Activated T-cell treated with anti-CD3 and anti-CD28 coated beads, Interleukin-2, amount 50 U/mL, for 24 hours (primary cell): ENCODE data around the gene ALDH1B1.

ENCODE experiments used
- DNase-seq: peaks from one replicate; pipeline ENCODE4 v3.0.0-alpha.2; 2020
- H3K27ac Mint-ChIP-seq: 2 replicates; pipeline ENCODE4 v1.8.0; 2020; ENCODE audit warnings: mild to moderate bottlenecking, mixed read lengths
- H3K27me3 Mint-ChIP-seq: 2 replicates; pipeline ENCODE4 v1.8.0; 2020; ENCODE audit warnings: mixed read lengths
- H3K36me3 Mint-ChIP-seq: 2 replicates; pipeline ENCODE4 v1.8.0; 2020; ENCODE audit warnings: low read depth, mixed read lengths
- H3K4me1 Mint-ChIP-seq: 2 replicates; pipeline ENCODE4 v1.8.0; 2020; ENCODE audit warnings: low read depth, mixed read lengths
- H3K4me3 Mint-ChIP-seq: 2 replicates; pipeline ENCODE4 v1.8.0; 2020; ENCODE audit warnings: mild to moderate bottlenecking, moderate library complexity, mixed read lengths
- H3K9me3 Mint-ChIP-seq: 2 replicates; pipeline ENCODE4 v1.8.0; 2020; ENCODE audit warnings: mixed read lengths

The ALDH1B1 gene

GRCh38 chr9:38406476-38407186 lies 14.1 kb downstream of the ALDH1B1 start:
- no peak overlapping the region for H3K4me3 Mint-ChIP-seq
- H3K36me3 Mint-ChIP-seq: no peaks in the 10 kb centered on the region
- no peak for DNase-seq
- H3K9me3 Mint-ChIP-seq: no peaks in the 10 kb centered on the region
- no peak overlapping the region for H3K27ac Mint-ChIP-seq
- peaks cover 2% of the 10 kb centered on the region for H3K4me1 Mint-ChIP-seq
- peaks cover 36% of the 10 kb centered on the region for H3K27me3 Mint-ChIP-seq

DNA sequence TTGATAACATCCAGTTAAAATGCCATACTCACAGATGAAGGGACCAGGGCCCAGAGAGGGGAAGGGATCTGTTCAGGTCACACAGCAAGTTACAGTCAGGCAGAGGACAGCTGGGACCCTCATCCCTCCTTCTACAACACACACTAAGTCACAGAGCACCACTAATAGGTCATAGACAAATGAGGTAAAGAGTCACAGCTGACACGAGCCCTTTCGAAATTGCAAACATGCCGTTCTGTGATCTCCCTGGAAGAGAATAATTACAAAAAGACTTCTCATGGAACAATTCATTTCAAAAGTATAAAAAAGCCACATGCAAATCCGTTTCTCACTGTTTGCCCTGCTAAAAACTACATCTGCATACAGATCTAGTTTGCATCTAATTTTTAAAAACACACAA lies 16.2 kb downstream of the ALDH1B1 start:
- Mint-ChIP-seq H3K9me3 (no peaks in the 10 kb centered on the region), H3K4me1 (peaks cover 2% of the 10 kb centered on the region), H3K27me3 (peaks cover 23% of the 10 kb centered on the region), H3K27ac (no peak overlapping the region), H3K36me3 (no peaks in the 10 kb centered on the region), H3K4me3 (no peak overlapping the region)
- no peak for DNase-seq

DNA sequence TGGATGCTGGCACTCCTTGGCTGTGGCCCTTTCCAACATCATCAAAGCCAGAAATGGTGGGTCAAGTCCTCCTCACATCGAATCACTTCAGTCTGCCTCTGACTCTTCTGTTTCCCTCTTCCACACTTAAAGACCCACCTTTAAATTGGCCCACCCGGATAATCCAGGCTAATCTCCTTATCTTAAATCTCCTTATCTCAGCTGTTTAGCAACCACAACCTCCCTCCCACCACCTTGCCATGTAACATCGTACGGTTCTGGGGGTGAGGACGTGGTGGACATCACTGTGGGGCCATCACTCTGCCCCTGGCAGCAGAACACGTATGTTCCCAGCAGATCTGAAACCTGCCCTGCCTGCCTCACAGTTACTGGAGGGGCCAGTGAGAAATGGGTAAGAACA lies 20.2 kb downstream of the ALDH1B1 start:
- no peak overlapping the region for H3K4me3 Mint-ChIP-seq
- no peaks in the 10 kb centered on the region for H3K27me3 Mint-ChIP-seq
- no peak for DNase-seq
- no peaks in the 10 kb centered on the region for H3K36me3 Mint-ChIP-seq
- no peak overlapping the region for H3K27ac Mint-ChIP-seq
- no peaks in the 10 kb centered on the region for H3K9me3 Mint-ChIP-seq
- peaks cover 2% of the 10 kb centered on the region for H3K4me1 Mint-ChIP-seq

- peaks cover 2% of the 10 kb centered on the region for H3K4me1 Mint-ChIP-seq
- DNase-seq: no peak
- H3K9me3 Mint-ChIP-seq: no peaks in the 10 kb centered on the region
- no peak overlapping the region for H3K27ac Mint-ChIP-seq
- H3K36me3 Mint-ChIP-seq: no peaks in the 10 kb centered on the region
- no peaks in the 10 kb centered on the region for H3K27me3 Mint-ChIP-seq
- H3K4me3 Mint-ChIP-seq: no peak overlapping the region
These were observed 20.8 kb downstream of the ALDH1B1 start for GRCh38 chr9:38413283-38413682.

DNA sequence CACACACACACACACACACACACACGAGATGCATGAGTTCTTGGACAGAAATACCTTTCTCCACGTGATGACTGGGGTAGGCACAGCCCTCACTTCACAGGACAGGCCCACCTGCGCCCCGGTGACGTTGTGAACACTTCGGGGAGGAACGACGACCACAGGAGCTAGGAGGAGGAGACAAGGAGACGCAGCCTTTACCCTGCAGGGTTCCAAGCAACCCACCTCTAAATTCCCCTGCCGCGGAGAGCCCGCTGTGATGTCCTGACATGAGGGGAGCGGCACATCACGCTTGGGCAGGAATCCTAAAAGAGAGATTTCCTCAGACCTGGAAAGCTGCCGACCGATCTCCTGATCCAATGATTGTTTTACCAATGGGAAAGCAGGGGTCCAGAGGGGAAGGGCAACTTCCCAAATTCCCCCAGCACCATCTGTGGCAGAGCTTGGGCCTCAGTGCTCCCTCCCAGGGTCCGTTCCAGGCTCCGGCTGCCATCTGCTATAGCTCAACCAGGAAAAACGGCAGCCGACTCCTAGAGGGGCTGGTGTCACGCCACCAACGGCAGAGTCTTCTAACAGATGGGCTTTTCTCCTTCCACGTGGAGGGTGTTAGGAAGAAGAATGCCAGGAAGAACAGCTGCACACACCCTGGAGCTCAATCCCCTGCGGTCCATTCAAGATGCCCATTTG lies 21.7 kb downstream of the ALDH1B1 start:
- Mint-ChIP-seq H3K4me3 (no peak overlapping the region), H3K27me3 (no peaks in the 10 kb centered on the region), H3K9me3 (no peaks in the 10 kb centered on the region), H3K36me3 (no peaks in the 10 kb centered on the region), H3K4me1 (no peaks in the 10 kb centered on the region), H3K27ac (no peak overlapping the region)
- no peak for DNase-seq

- H3K4me1 Mint-ChIP-seq: no peaks in the 10 kb centered on the region
- no peak for DNase-seq
- H3K27me3 Mint-ChIP-seq: peaks cover 9% of the 10 kb centered on the region
- no peaks in the 10 kb centered on the region for H3K36me3 Mint-ChIP-seq
- no peak overlapping the region for H3K4me3 Mint-ChIP-seq
- H3K9me3 Mint-ChIP-seq: no peaks in the 10 kb centered on the region
- no peak overlapping the region for H3K27ac Mint-ChIP-seq
These were observed 23.4 kb downstream of the ALDH1B1 start for GRCh38 chr9:38415856-38416255.

DNA sequence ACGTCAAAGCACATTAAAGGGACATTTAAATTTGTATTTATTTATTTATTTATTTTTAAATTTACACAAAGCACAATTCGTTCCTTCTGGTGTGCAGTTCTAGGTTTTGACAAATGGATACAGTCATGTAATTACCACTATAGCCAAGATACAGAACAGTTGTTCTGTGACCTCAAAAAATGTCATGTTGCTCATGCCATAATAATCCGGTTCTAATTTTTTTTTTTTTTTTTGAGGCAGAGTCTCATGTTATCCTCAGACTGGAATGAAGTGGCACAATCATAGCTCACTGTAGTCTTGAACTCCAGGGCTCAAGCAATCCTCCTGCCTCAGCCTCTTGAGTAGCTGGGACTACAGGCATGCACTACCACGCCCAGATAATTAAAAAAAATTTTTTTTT lies 24.0 kb downstream of the ALDH1B1 start:
- H3K27me3 Mint-ChIP-seq: peaks cover 15% of the 10 kb centered on the region
- no peak overlapping the region for H3K27ac Mint-ChIP-seq
- no peak overlapping the region for H3K4me3 Mint-ChIP-seq
- no peaks in the 10 kb centered on the region for H3K9me3 Mint-ChIP-seq
- no peaks in the 10 kb centered on the region for H3K36me3 Mint-ChIP-seq
- no peak for DNase-seq
- H3K4me1 Mint-ChIP-seq: no peaks in the 10 kb centered on the region

DNA sequence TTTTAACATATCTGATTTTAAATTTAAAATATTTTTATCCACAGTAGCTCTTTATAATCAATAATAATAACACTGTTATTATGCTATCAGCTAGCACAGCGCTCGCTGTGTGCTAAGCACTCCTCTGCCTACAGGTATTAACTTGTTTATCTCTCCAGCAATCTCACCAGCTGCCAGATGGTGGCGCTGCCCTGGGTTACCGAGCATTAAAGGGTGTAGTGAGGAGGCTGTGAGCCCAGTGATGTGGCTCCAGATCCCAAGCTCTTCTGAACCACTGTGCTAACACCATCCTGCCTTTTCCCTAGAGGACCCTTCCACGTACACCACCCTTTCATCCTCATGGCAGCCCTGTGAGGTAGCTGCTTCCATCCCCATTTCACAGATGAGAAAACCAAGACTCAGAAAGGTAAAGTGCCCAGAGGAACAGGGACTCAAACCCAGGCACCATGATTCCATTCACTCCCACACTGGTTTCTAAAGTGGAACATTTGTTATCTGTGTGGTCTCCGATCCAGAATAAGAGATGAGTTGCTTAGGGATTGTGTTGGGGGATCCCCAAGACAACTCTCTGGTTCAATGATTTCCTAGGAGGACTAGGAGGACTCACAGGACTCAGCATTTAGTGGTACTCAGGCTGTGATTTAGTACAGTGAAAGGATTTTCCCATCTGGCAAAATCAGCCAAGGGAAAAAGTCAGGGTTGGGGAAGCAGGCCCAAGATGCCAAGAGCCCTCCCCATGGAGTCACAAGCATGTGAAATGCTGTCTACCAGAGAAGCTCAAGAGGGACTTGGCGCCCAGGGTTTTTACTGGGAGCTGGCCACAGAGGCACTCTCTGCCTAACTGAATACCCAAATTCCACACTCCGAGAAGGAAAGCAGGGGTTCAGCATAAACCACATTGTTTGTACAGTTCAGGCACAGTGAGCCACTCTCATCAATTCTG lies 24.8 kb downstream of the ALDH1B1 start:
- Mint-ChIP-seq H3K9me3 (no peaks in the 10 kb centered on the region), H3K4me3 (no peak overlapping the region), H3K36me3 (no peaks in the 10 kb centered on the region), H3K27ac (no peak overlapping the region), H3K27me3 (peaks cover 23% of the 10 kb centered on the region), H3K4me1 (no peaks in the 10 kb centered on the region)
- DNase-seq: peak; percentile 48

GRCh38 chr9:38418366-38418765 lies 25.9 kb downstream of the ALDH1B1 start:
- H3K36me3 Mint-ChIP-seq: no peaks in the 10 kb centered on the region
- H3K4me3 Mint-ChIP-seq: no peak overlapping the region
- H3K27ac Mint-ChIP-seq: no peak overlapping the region
- peaks cover 34% of the 10 kb centered on the region for H3K27me3 Mint-ChIP-seq
- peaks cover under 1% of the 10 kb centered on the region for H3K4me1 Mint-ChIP-seq
- DNase-seq: no peak
- H3K9me3 Mint-ChIP-seq: no peaks in the 10 kb centered on the region

DNA sequence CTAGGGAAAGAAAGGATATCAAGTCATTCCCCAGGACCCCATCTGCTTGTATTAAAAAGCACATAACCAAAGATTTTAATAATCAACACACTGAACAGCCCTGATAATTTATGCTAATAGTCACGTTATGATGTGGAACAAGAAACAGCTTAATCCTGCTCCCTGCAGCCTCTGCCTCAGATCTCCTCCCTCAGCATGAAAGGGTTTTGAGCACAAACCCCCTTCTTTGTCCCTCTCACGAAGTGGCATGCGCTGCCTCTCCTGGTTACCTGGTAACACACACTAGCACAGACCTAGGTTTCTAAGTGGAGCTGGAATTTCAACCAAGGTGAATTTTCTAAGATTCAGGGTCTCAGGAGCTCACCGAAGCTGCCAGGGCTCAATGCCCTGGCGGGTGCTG lies 26.7 kb downstream of the ALDH1B1 start:
- Mint-ChIP-seq H3K4me1 (peaks cover 2% of the 10 kb centered on the region), H3K36me3 (no peaks in the 10 kb centered on the region), H3K27ac (no peak overlapping the region), H3K27me3 (peaks cover 38% of the 10 kb centered on the region), H3K4me3 (no peak overlapping the region), H3K9me3 (no peaks in the 10 kb centered on the region)
- DNase-seq: no peak

DNA sequence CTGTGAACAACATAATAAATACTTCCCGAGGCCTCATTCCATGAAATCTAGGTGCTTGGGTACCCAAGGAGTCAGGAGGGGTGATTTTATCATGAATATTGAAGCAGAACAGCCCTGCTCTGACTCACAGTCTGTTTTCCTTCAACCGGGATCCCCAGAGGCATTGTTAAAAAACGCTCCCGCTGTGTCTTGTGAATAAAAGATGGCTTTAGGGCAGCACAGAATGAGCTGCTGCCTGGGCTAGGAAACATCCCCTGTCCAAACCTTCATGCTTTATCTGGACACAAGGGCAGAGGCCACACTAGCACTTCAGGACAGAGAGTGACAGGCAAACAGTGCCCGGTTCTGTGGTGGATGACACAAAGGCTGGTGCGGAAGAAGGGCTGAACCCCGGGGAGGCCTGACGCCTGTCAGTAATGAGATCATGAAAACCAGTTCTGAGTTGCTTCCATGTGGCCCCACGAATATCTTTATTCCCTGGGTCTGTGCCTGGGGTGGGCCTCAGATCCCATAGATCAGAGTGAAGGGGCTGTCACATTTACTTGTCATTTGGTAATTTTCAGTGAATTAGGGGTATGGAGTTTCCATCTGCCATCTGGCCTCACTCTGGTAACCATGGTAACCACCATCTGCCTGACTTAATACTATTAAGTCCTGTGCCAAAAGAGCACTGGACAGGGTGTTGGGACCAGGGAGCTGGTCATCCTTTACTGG lies 29.2 kb downstream of the ALDH1B1 start:
- Mint-ChIP-seq H3K9me3 (no peaks in the 10 kb centered on the region), H3K36me3 (no peaks in the 10 kb centered on the region), H3K27me3 (peaks cover 51% of the 10 kb centered on the region), H3K4me1 (peaks cover 5% of the 10 kb centered on the region), H3K4me3 (no peak overlapping the region), H3K27ac (no peak overlapping the region)
- DNase-seq: no peak

DNA sequence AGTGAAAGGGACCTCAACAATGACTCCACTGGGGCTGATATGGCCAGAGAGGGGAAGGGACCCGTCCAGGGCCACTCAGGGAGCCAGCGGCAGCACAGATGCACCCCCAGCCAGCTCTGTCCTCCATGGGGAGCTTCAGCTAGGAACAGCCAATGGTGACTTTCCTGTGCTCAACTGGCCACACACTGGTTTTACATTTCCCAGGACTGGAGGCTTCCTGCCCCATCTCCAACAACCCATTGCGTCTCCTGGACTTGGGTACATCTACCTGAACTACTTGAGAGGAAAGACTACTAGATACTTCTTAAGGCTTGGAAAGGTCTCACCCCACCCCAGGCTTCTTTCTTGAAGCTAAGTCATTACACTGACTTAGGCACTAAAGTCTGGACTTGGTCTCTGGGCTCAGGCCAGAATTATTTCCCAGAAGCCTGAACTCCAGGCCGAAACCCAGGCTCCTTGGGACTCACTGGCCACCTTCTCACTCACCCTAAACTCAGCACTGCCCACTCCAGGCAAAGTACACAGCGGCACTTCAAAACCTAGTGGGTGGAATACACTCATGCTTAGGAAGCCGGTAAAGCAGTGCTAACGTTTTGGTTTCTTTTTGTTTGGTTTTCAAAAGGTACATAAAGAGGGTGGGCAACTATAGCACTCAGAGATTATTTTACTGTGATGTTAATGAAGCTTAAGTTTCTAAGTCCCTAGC lies 30.2 kb downstream of the ALDH1B1 start:
- H3K4me1 Mint-ChIP-seq: peaks cover 5% of the 10 kb centered on the region
- H3K9me3 Mint-ChIP-seq: no peaks in the 10 kb centered on the region
- H3K4me3 Mint-ChIP-seq: no peak overlapping the region
- H3K36me3 Mint-ChIP-seq: no peaks in the 10 kb centered on the region
- H3K27me3 Mint-ChIP-seq: peaks cover 60% of the 10 kb centered on the region
- H3K27ac Mint-ChIP-seq: no peak overlapping the region
- no peak for DNase-seq

- Mint-ChIP-seq H3K4me3 (no peak overlapping the region), H3K4me1 (peaks cover 5% of the 10 kb centered on the region), H3K27me3 (peaks cover 61% of the 10 kb centered on the region), H3K36me3 (no peaks in the 10 kb centered on the region), H3K9me3 (no peaks in the 10 kb centered on the region), H3K27ac (no peak overlapping the region)
- DNase-seq: no peak
These were observed 30.9 kb downstream of the ALDH1B1 start for GRCh38 chr9:38423273-38423972.
